ENCODE data around the gene C1orf21.

The C1orf21 gene

GRCh38 chr1:184624626-184625025 lies 237.8 kb downstream of the C1orf21 start:
- no peaks in the 10 kb centered on the region for H3K27me3 ChIP-seq
- H3K4me1 ChIP-seq: peaks cover 19% of the 10 kb centered on the region
- no peak for TF ChIP-seq CTCF (IDR thresholded peaks at IDR 0.05; ENCODE audit: low read depth, low read length)
- DNase-seq: no peak
- no peaks in the 10 kb centered on the region for H3K9me3 ChIP-seq
- H3K36me3 ChIP-seq: no peaks in the 10 kb centered on the region; the same call in 1 of the 2 replicates
- no peak overlapping the region for H3K4me3 ChIP-seq (ENCODE audit: low read depth, low read length)

GRCh38 chr1:184625271-184625670 lies 238.4 kb downstream of the C1orf21 start:
- no peaks in the 10 kb centered on the region for H3K9me3 ChIP-seq
- no peak for DNase-seq
- peaks cover 19% of the 10 kb centered on the region for H3K4me1 ChIP-seq
- no peak overlapping the region for H3K4me3 ChIP-seq (ENCODE audit: low read depth, low read length)
- H3K27me3 ChIP-seq: no peaks in the 10 kb centered on the region
- no peak for TF ChIP-seq CTCF (IDR thresholded peaks at IDR 0.05; ENCODE audit: low read depth, low read length)
- no peaks in the 10 kb centered on the region; the same call in 1 of the 2 replicates for H3K36me3 ChIP-seq

- no peak for DNase-seq
- Histone ChIP-seq H3K4me1 (peaks cover 14% of the 10 kb centered on the region), H3K9me3 (no peaks in the 10 kb centered on the region), H3K4me3 (ENCODE audit: low read depth, low read length) (no peak overlapping the region), H3K36me3 (no peaks in the 10 kb centered on the region; the same call in 1 of the 2 replicates), H3K27me3 (no peaks in the 10 kb centered on the region)
- no peak for TF ChIP-seq CTCF (IDR thresholded peaks at IDR 0.05; ENCODE audit: low read depth, low read length)
Observed at GRCh38 chr1:184626076-184627006, 239.5 kb downstream of the C1orf21 start.

- no peak for TF ChIP-seq CTCF (IDR thresholded peaks at IDR 0.05; ENCODE audit: low read depth, low read length)
- no peaks in the 10 kb centered on the region; the same call in 1 of the 2 replicates for H3K36me3 ChIP-seq
- peaks cover 9% of the 10 kb centered on the region for H3K4me1 ChIP-seq
- H3K9me3 ChIP-seq: no peaks in the 10 kb centered on the region
- no peaks in the 10 kb centered on the region for H3K27me3 ChIP-seq
- no peak for DNase-seq
- H3K4me3 ChIP-seq (ENCODE audit: low read depth, low read length): no peak overlapping the region
Observed at GRCh38 chr1:184627007-184627341, 240.1 kb downstream of the C1orf21 start.

- Histone ChIP-seq H3K27me3 (no peaks in the 10 kb centered on the region), H3K9me3 (no peaks in the 10 kb centered on the region), H3K36me3 (no peaks in the 10 kb centered on the region; the same call in 1 of the 2 replicates), H3K4me3 (ENCODE audit: low read depth, low read length) (no peak overlapping the region), H3K4me1 (no peaks in the 10 kb centered on the region)
- no peak for DNase-seq
- no peak for TF ChIP-seq CTCF (IDR thresholded peaks at IDR 0.05; ENCODE audit: low read depth, low read length)
Observed at GRCh38 chr1:184629266-184629665, 242.4 kb downstream of the C1orf21 start.

- Histone ChIP-seq H3K4me1 (no peaks in the 10 kb centered on the region), H3K27me3 (no peaks in the 10 kb centered on the region), H3K36me3 (no peaks in the 10 kb centered on the region; the same call in 1 of the 2 replicates), H3K4me3 (ENCODE audit: low read depth, low read length) (no peak overlapping the region), H3K9me3 (no peaks in the 10 kb centered on the region)
- TF ChIP-seq CTCF (IDR thresholded peaks at IDR 0.05; ENCODE audit: low read depth, low read length): no peak
- no peak for DNase-seq
Observed at GRCh38 chr1:184630679-184631060, 243.8 kb downstream of the C1orf21 start.
